AG08396 (cell line): ENCODE data around the gene ACVR1B.

Experiments used
- DNase-seq: peaks from one replicate; pipeline ENCODE4 v3.0.0; 2012; ENCODE audit warnings: low spot score, mixed read lengths

The ACVR1B gene

GRCh38 chr12:51943346-51943745, 8.2 kb upstream of the ACVR1B start:
- DNase-seq = no peak

DNA sequence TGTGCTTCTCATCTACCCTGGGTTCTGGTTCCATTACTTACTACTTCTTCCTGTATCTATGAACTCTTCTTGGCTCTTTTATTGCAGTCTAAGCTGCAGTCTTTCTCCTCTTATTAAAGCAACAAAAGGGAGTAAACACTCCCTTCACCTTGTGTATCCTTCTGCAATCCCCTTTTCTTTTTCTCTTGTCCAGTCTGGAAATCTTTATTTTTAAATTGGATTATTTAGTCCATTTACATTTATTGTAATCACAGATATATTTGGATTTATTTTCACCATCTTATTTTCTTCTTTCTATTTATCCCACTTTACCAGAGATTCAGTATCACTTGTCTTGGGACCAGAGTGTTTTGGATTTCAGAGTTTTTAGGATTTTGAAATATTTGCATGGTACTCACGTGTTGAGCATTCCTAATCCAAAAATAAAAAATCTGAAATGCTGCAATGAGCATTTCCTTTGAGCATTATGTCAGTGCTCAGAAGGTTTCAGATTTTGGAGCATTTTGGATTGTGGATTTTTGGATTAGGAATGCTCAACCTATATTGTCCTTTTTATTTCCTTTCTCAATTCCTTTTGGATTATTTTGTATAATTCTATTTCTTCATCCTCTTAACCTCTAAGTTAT, 6.8 kb upstream of the ACVR1B start:
- DNase-seq = no peak

DNA sequence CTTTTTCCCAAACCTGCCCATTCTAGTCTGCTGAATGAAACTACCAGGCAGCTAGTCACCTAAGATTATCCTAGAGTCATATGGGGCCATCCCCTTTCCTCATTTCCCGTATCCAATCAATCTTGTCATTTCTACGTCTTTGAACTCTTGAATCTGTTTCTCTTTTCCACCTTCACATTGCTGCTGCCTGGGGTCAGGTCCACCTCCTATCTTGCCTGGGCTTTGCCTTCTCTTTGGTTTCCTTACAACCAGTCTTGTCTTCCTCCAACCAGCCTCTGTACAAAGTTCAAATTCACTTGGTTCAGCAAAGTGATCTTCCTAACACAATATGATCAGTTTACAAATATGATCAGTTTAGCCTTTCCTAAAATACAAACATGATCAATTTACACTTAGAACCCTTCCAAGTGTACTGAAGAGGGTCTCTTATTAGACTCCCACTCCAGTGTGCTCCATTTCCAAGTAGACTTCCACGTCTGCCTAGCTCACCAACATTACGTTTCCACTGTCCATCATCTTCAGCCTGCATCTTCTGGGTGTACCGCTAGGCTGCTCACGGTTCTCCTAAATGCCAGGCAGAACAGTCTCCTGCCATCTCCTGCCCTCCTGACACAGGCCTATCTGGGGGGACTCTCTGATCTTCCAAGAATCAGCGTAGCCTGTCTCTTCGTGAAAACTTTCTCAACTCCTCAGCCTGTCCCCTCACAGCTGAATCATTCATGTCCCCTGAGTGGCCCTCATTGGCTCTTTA, 4.1 kb upstream of the ACVR1B start:
- DNase-seq = no peak

DNA sequence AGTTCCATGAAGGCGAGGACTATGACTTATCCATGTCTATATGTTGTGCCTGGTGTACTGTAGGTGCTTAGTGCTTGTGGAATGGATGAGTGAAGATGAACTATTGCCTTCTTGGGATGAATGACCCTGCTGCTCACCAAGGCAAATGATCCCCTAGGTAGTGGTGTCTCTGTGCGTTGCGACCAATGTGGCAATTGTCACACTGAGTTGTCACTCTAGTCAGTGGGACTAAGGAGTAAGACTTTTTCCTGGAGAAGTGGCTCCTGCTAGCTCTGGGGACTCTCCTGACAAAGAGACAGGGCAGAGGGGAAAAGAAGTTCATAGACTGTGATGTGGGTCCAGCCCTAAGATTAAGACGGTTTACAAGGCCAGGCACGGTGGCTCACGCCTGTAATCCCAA, 3.4 kb upstream of the ACVR1B start:
- DNase-seq = no peak

DNA sequence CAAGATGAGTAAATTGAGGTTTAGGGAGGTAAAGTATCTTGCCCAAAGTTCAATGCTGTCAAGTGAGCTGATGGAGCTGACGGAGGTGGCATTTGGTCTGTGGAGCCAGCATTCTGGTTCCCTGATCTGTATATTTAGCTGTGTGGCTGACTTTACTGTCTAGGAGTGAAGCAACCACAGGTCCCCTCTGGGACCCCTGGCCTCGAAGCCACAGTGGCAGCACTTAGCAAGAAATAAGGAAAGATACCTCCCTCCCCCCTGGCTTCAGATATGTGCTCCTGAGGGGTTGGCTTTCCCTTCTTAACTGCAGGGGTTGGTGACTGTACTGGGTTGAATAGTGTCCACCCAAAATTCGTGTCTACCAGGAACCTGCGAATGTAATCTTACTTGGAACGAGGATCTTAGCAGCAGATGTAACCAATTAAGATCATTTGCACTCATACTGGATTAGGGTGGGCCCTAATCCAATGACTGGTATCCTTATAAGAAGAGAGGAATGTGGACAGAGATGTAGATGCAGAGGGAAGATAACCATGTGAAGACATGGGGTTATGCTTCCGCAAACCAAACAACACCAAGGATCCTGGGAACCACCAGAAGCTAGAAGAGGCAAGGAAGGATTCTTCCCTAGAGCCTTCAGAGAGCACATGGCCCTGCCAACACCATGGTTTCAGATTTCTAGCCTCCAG, 2.0 kb upstream of the ACVR1B start:
- no peak for DNase-seq

DNA sequence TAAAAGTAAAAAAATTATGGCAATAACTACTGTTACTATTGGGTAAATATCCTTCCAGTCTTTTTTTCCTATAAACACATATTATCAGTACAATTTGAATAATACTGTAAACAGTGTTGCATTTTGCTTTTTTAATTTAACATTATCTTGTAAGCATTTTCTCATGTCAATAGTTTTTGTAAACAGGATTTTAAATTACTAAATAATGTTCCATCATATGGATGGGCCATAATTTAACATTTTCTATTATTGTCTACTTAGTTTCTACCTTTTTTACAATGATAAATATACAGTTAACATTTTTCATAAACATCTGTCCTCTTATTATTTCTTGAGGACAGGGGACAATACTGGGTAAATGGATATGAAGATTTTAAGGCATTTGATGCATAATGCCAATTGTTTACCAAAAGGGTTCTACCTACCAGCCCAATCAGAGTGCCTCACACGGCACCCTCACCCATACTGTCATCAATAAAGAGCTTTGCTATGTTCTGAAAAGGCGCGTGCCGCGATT, 759 bp upstream of the ACVR1B start:
- no peak for DNase-seq

DNA sequence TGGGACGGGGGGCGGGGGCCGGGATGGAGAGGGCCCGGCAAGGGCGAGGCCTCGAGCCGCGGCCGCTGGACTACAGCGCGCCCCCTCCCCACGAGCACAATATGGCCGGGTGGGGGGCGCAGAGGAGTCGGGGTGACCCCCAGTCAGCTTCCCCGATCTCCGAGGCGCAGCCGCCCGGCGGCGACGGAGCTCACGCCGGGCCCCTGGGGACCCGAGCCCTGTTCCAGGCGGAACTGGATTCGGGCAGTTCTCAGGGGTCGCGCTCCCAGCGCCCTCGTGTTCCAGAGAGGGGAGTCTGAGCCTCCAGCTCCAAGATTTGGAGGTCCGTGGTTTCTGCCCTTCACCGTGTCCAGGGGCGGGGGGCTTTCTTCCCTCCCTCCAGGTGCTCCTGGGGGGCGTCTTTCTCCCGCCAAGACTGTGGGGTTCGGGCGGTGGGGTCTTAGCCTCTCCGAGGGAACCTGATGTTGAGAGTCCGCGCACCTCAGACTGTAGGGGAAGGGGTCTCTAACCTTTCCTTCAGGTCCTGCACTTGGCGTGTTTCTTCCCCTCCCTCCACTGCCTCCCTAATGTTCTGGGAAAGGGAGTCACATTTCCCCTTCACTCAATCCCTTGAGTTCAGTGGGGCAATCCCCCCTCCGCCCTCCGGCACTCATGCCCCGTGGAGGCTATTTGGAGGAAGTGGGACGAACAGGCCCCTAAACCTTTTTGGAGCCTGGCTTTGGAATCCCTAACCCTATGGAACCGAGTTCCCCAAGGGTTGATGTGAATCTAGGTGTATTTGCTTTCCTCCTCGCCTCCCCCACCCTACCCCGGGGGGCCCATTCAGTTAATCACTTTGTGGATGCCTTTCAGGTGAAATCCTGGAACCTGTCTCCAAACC, 584 bp downstream of the ACVR1B start:
- DNase-seq = no peak

DNA sequence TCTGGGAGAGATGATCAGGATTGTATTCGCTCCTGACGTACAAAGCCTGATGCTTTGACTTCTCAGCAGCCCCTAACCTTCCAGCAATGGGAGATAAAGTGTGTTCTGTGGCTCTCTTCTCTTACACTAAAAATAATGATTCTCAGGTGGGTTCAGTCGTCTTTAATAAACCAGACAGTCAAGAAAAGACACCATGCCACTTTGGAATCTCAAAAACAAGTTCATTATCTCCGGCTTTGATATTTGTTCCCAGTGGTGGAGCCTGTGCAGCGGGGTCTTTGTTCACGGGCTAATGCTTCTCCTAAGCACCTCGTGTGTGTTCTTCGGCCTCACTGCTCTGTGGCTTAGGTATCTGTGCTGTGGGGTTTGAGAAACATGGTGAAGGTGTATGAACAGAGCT, 1.6 kb downstream of the ACVR1B start:
- DNase-seq = no peak

- no peak for DNase-seq
These were observed 2.4 kb downstream of the ACVR1B start for GRCh38 chr12:51953864-51954263.

GRCh38 chr12:51954561-51955361, 3.3 kb downstream of the ACVR1B start:
- no peak for DNase-seq

DNA sequence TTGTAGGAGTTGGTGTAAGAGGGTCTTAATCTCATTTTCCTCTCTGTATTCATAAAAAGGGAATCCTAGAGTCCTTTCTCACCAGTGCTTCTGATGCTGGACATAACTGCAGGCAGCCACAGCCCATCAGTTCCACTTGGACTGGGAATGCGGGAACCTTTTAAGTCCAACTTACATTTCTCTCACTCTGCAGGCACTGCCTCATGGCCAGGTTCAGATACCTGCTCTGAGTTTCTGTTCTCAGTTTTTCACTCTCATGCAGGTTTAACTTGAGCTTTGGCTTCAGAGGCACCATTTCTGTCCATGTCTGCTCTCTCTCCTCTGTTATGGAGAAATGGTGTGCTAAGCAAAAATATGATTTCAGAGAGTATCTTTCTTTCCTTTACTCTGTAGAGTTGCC, 4.2 kb downstream of the ACVR1B start:
- no peak for DNase-seq

DNA sequence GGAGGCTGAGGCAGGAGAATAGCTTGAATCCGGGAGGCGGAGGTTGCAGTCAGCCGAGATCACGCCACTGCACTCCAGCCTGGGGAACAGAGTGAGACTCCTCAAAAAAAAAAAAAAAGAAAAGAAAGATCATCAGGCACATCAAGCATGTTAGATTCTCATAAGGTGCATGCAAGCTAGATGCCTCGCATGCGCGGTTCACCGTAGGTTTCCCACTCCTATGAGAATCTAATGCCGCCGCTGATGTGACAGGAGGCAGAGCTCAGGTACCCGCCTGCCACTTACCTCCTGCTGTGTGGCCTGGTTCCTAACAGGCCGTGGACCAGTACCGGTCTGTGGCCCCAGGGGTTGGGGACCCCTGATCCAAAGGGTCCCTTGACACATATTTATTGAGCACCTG, 7.0 kb downstream of the ACVR1B start:
- no peak for DNase-seq

DNA sequence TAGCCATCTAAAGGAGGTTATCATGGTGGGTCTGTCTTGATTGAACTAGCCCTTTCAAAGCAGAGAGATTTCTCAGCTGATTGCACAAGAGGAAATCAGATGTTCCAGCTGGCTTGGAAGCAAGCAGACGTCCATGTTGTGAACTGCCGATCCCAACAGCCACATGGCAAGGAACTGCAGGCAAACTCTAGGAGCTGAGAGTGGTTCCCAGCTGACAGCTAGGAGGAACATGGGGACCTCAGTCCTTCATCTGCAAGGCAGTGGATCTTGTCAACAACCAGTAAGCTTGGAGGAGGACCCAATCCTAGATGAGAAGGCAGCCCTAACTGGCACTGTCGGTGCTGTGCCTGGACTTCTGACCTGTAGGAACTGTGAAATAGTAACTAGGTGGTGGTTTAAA, 7.7 kb downstream of the ACVR1B start:
- DNase-seq = no peak

DNA sequence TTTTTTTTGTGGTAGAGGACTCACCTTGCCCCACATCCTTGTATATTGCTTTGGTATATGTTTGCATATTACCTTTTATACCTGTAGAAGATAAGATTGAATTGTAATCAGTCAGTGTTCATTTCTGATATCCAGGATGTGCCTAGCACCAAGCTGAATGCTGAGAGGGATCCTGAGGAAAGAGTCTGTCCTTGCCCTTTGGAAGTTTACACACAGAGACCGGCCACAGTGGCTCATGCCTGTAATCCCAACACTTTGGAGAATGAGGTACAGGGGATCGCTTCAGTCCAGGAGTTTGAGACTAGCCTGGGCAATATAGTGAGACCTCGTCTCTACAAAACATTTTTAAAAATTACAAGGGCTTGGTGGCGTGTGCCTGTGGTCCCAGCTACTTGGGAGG, 8.4 kb downstream of the ACVR1B start:
- DNase-seq = no peak

GRCh38 chr12:51960488-51960887, 9.0 kb downstream of the ACVR1B start:
- DNase-seq = no peak

DNA sequence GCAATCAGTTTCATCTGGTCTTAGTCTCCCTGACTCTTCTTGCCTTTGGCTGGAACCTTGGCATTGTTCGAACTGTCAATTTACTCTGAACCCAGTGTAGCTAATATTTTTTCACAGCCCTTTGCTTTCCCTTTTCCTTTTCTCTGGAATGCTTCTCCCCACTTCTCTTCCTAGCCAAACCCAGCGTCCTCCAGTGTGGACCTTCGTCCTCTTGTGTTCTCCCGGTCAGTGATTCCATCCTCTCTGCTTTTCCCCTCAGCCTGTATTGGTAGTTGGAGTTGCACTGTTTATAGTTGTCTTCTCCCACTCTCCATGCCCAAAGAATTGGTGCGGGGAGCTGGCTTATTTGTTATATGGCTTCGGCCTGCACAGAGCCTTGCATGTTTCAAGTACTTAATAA, 9.4 kb downstream of the ACVR1B start:
- DNase-seq = no peak

GRCh38 chr12:51961834-51962233, 10.3 kb downstream of the ACVR1B start:
- no peak for DNase-seq

GRCh38 chr12:51962737-51963136, 11.2 kb downstream of the ACVR1B start:
- no peak for DNase-seq

DNA sequence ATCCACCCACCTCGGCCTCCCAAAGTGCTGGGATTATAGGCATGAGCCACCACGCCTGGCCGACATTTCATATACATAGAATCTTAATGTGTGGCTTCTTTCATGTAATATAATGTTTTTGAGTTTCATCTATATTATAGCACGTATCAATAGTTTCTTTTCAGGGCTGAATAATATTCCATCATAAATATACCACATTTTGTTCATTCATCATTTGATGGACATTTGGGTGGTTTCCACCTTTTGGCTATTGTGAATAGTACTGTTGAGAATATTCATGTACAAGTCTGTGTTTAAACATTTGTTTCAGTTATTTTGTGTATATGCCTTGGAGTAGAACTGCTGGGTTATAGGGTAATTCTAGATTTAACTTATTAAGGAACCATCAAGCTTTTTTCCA, 12.0 kb downstream of the ACVR1B start:
- no peak for DNase-seq

DNA sequence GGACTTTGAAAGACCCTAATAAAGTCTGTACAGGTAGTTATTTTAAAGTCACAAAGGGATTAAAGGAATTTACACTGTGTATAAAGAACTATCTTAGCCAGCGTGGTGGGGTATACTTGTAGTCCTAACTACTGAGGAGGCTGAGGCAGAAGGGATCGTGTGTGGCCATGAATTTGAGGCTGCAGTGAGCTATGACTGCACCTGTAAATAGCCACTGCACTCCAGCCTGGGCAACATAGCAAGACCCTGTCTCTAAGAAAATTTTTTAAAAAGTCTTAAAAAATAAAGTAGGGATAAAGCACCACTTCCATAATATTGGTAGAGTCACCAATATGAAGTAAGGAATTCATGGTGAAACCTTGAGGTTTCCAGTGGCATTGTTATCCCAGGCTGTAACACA, 18.1 kb downstream of the ACVR1B start:
- no peak for DNase-seq

DNA sequence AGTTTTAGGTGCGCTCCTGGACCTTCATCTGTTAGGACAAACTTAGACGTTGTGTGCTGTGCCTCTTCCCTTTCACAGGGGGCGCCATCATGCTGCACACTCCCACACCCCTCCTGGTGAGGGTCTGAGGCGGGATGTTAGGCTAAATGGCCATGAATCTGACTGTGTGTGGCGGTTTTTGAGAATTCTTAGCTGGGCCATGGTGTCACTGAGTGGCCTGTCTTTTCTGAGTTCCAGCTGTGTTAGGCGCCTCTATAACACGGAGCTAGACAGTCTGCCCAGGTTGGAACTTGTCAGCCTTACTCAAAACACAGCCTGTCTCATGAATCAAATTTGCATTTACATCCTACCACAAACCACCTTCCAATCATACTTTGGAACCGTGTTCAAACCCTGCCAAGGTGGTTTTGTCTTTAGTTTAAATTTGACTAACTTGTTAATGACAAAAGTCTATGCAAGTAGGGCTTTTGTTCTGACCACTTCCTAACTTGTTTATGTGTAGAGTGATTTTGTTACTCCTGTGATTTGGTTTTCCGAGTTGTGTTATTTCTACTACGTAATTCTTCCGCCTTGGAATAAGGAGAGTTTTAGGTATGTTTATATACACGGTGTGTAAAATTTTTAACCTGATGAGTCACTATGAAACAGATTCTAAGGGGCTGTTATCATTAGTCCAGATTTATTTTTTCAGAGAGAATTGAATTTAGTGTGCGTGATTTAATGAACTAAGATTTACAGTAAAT, 19.6 kb downstream of the ACVR1B start:
- DNase-seq = peak; percentile 35
